Ovary (tissue), 9 donors: ENCODE data around the gene UBE2Z. TPM values are rescaled to one million over a fixed set of nuclear protein-coding genes. Genes with fewer than 3 reads are reported as not detected.

ENCODE experiments used
- DNase-seq, 5 donors: peaks; one replicate each; pipeline ENCODE4 v3.0.0-alpha.2; 2019 to 2020
- H3K27ac ChIP-seq, 2 donors: fragments of 200-600 bp; one replicate each; pipeline versions ENCODE4 v1.5.1 to v1.8.0; 2019 to 2022
- H3K27me3 ChIP-seq: fragments of 200-600 bp; one replicate; pipeline ENCODE4 v1.8.0; 2022
- H3K36me3 ChIP-seq: fragments of 200-600 bp; sonication (generic); one replicate; pipeline ENCODE4 v1.5.1; 2019
- H3K4me1 ChIP-seq: one replicate; pipeline ENCODE4 v1.8.1; 2013; ENCODE audit warnings: mild to moderate bottlenecking, moderate library complexity; ENCODE audit not compliant: insufficient read depth
- H3K4me3 ChIP-seq: fragments of 200-600 bp; sonication (generic); one replicate; pipeline ENCODE4 v1.5.1; 2017
- H3K9me3 ChIP-seq, 2 donors: fragments of 200-600 bp in 1 of 2; sonication (generic) in 1 of 2; one replicate each; pipeline versions ENCODE4 v1.5.1 to v1.8.1; 2013 to 2019; ENCODE audit warnings: mild to moderate bottlenecking in 1 of 2, moderate library complexity in 1 of 2
- EP300 ChIP-seq: sonication (generic); formaldehyde crosslinking; IDR thresholded peaks from one replicate; pipeline ENCODE4 v1.6.1; 2017; ENCODE audit warnings: antibody characterized with exemption
- POLR2A ChIP-seq: fragments of 450-650 bp; IDR thresholded peaks from one replicate; pipeline ENCODE4 v1.6.1; 2017; ENCODE audit warnings: antibody characterized with exemption, mild to moderate bottlenecking, moderate library complexity
- WGBS, 3 donors: extraction: QIAGEN DNeasy Blood & Tissue Kit in 1 of 3; methylation state at CpG; one replicate each; pipeline versions ENCODE4 v1.1.5 to v1.1.7; 2013 to 2017; 5-methylcytosine and 5-hydroxymethylcytosine counted together
- intact Hi-C, 4 donors: fragments of 100-400 bp; cut with DNase I; formaldehyde crosslinking; loops; one replicate each; pipeline versions ENCODE4 v1.11.0 to v1.15.1; 2022 to 2023
- polyA plus RNA-seq, 2 donors: library from polyadenylated mRNA; stranded (reverse); fragments of 200-250 nt in 1 of 2; fragments of 350-450 nt in 1 of 2; fragmentation: Illumina TruSeq in 1 of 2; extraction: RNeasy Lipid Tissue Mini Kit (QIAGEN cat#74804) in 1 of 2; gene quantifications; one replicate each; pipeline ENCODE4 v1.2.3, GENCODE V29; 2013 to 2014
- total RNA-seq, 7 donors: library from RNA; depleted of rRNA in 2 of 7; stranded (reverse); fragments of >200 nt in 2 of 7; fragmentation: NEBNext Ultra II Directional in 3 of 7; extraction: Animal tissue kit (Norgen Biotek cat#: 25700) in 3 of 7; gene quantifications; one replicate each; pipeline versions ENCODE4 v1.1.0 to v1.2.4, GENCODE V29; 2016 to 2023
- TF ChIP-seq, protein P1 (sequence below), 3 donors: fragments of 450-650 bp in 2 of 3; fragments of 200-600 bp in 1 of 3; IDR thresholded peaks; one replicate each; pipeline versions ENCODE4 v1.5.1 to v1.8.0; 2016 to 2022; ENCODE audit warnings: antibody characterized with exemption in 3 of 3, mild to moderate bottlenecking in 1 of 3
- donor health status: DM: no; HTN: no; CAD: no; lungs with moderate emphysema.
- donor health status: DM: no; HTN: no; CAD: no.
- donor health status: Bipolar disorder and iron deficiency.
- donor health status: DM: yes; HTN: yes; CAD: no.
- donor health status: DM: no; HTN: no; CAD: no.
- donor health status: DM: yes; HTN: yes; CAD: no.

Gene UBE2Z
- total and polyA plus RNA-seq, 9 donors, result 32.0 to 93.4 (median 58.2) TPM

GRCh38 chr17:48873209-48873608 lies 35.0 kb upstream of the UBE2Z start:
- TF ChIP-seq EP300 (no peak), POLR2A (no peak)
- TF ChIP-seq, protein P1, sequence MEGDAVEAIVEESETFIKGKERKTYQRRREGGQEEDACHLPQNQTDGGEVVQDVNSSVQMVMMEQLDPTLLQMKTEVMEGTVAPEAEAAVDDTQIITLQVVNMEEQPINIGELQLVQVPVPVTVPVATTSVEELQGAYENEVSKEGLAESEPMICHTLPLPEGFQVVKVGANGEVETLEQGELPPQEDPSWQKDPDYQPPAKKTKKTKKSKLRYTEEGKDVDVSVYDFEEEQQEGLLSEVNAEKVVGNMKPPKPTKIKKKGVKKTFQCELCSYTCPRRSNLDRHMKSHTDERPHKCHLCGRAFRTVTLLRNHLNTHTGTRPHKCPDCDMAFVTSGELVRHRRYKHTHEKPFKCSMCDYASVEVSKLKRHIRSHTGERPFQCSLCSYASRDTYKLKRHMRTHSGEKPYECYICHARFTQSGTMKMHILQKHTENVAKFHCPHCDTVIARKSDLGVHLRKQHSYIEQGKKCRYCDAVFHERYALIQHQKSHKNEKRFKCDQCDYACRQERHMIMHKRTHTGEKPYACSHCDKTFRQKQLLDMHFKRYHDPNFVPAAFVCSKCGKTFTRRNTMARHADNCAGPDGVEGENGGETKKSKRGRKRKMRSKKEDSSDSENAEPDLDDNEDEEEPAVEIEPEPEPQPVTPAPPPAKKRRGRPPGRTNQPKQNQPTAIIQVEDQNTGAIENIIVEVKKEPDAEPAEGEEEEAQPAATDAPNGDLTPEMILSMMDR (IDR thresholded peaks at IDR 0.05), result no peak
- WGBS, 3 donors, result 6 to 8% (median 8%) methylated on average over 1 of the region's 1 CpG
- no peak overlapping the region for H3K4me3 ChIP-seq
- DNase-seq, result peak in 1 of 5 donors; percentile 24
- peaks cover 16% of the 10 kb centered on the region for H3K4me1 ChIP-seq
- H3K9me3 ChIP-seq, result no peaks in the 10 kb centered on the region
- intact Hi-C loops, result loop anchor here in 1 of 4 donors (10.0 kb wide), 1 partner anchor 148 kb away; the partner anchor contains the start of genes HOXB13, PRAC1 and PRAC2
- no peaks in the 10 kb centered on the region for H3K36me3 ChIP-seq
- no peak overlapping the region for H3K27ac ChIP-seq
- no peaks in the 10 kb centered on the region for H3K27me3 ChIP-seq

- intact Hi-C loops, result loop anchor here in 1 of 4 donors (10.0 kb wide), 1 partner anchor 149 kb away; the partner anchor contains the start of genes HOXB13, PRAC1 and PRAC2
- Histone ChIP-seq H3K27me3 (no peaks in the 10 kb centered on the region), H3K27ac (no peak overlapping the region), H3K36me3 (no peaks in the 10 kb centered on the region), H3K4me1 (peaks cover 16% of the 10 kb centered on the region), H3K9me3 (no peaks in the 10 kb centered on the region), H3K4me3 (no peak overlapping the region)
- no peak for TF ChIP-seq EP300
- no peak for TF ChIP-seq POLR2A
- TF ChIP-seq, protein P1 (IDR thresholded peaks at IDR 0.05), result no peak
- WGBS, 3 donors, result 18 to 35% (median 24%) methylated on average over 5 of the region's 5 CpGs
- DNase-seq, result no peak
Observed at GRCh38 chr17:48873696-48874443, 34.3 kb upstream of the UBE2Z start.

GRCh38 chr17:48878920-48879898 lies 29.0 kb upstream of the UBE2Z start:
- no peaks in the 10 kb centered on the region for H3K9me3 ChIP-seq
- DNase-seq, result peak in 2 of 5 donors; percentile 34 to 57
- intact Hi-C loops, result loop anchor here in 3 of 4 donors (5.0 to 10.0 kb wide), 3 partner anchors 62 to 207 kb away; partner anchors contain the start of genes TTLL6 (in 2 of the 3), HOXB13 (in 1 of the 3), PRAC1 (in 1 of the 3) and PRAC2 (in 1 of the 3)
- H3K27me3 ChIP-seq, result no peaks in the 10 kb centered on the region
- no peaks in the 10 kb centered on the region for H3K4me1 ChIP-seq
- TF ChIP-seq EP300, result no peak
- TF ChIP-seq POLR2A, result no peak
- TF ChIP-seq, protein P1 (IDR thresholded peaks at IDR 0.05), result peak; percentile 61 to 82 (median 80)
- H3K36me3 ChIP-seq, result no peaks in the 10 kb centered on the region
- no peak overlapping the region for H3K4me3 ChIP-seq
- 17 to 21% (median 19%) methylated on average over 12 of the region's 12 CpGs for WGBS, 3 donors
- no peak overlapping the region for H3K27ac ChIP-seq

DNA sequence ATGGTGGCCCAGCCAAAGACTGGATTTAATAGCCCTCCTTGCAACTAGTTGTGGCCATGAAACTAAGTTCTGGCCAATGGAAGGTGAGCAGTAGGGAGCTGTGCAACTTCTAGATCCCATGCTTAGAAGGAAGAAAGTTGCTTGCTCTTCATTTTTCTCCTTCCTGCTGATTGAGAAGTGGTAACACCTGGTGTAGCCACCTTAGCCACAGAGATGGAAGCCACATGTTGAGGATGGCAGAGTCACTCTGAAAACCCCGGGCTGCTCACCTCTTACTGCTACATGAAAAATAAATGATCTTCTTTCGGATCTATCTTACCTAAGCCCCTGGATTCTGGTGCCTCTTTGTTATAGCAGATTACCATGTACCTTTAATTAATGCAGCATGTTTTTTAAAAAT lies 25.9 kb upstream of the UBE2Z start:
- no peak for DNase-seq
- H3K27me3 ChIP-seq, result no peaks in the 10 kb centered on the region
- WGBS, 3 donors, result 88 to 93% (median 90%) methylated on average over 2 of the region's 2 CpGs
- TF ChIP-seq EP300, result no peak
- no peak for TF ChIP-seq POLR2A
- TF ChIP-seq, protein P1 (IDR thresholded peaks at IDR 0.05), result no peak
- no peak overlapping the region for H3K27ac ChIP-seq
- intact Hi-C loops, result loop anchor here (5.0 kb wide), 5 partner anchors 75 to 210 kb away; partner anchors contain the start of gene HOXB13 (in 2 of the 4)
- no peaks in the 10 kb centered on the region for H3K4me1 ChIP-seq
- H3K4me3 ChIP-seq, result no peak overlapping the region
- no peaks in the 10 kb centered on the region for H3K36me3 ChIP-seq
- H3K9me3 ChIP-seq, result no peaks in the 10 kb centered on the region
